GM21367 (cell line): ENCODE measurements around the gene EEF1AKMT3.
"Not testable (repeated sequence)": the region's sequence is repeated elsewhere in the genome, so short reads cannot be mapped to it uniquely, and the experiment has no call there.

Source experiments
- ATAC-seq: cut with Tn5 transposase; IDR thresholded peaks from one replicate; pipeline ENCODE4 v1.9.1; 2021; ENCODE audit not compliant: unreplicated experiment

Gene EEF1AKMT3

GRCh38 chr12:57815177-57816000 lies 43.0 kb downstream of the EEF1AKMT3 start:
- ATAC-seq, result no peak

DNA sequence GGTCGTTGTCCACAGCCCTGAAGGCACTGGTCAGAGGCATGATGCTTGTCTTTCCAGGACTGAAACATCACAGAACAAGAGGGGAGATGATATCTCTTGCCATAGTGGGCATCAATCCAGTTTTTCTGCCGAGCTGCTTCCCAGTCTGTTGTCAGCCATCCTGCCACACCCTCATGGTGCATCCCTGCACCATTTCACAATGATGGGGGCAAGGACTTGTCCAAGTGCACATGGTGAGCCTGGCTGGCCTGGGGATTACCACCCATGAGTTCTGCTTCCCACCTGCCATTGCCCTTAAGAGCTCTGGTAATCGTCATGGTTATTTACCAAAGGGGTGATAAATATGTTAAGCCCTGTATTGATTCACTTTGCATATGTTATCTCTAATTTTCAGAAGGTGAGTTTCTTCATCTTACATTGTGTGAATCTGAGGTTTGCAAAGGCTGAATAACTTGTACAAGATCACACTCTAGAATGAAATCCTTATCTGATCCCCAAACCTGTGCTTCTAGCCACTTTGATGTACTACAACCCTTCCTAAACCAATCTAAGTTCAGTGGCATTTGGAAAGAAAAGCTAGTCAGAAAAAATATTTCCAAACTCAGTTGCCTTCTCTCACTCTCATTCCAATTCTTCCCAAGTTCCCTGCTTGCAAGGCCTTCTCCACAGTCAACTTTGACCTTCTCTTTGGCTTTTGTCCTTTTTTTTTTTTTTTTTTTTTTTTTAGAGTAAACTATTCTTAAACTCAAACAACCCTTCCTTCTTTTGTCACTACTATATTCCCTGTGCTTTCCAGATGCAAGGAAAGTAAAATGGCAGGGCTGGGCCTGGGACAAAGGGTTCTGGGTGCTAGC lies 43.8 kb downstream of the EEF1AKMT3 start:
- ATAC-seq, result no peak

DNA sequence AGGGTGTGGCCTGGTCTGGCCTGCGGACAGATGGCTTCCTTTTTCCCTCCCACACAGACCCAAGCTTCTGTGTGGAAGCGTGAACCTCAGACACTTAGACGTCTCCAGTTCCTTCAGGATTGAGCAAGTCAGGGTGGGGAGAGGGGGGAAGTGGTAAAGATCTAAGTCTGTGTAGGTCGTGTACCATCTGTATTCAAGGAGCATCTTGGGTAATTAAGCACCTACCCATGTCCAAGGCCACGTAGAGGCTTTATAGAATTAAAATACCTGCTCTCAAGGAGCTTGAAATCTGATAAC lies 44.4 kb downstream of the EEF1AKMT3 start:
- no peak for ATAC-seq

GRCh38 chr12:57817261-57817989 lies 45.0 kb downstream of the EEF1AKMT3 start:
- ATAC-seq, result no peak

DNA sequence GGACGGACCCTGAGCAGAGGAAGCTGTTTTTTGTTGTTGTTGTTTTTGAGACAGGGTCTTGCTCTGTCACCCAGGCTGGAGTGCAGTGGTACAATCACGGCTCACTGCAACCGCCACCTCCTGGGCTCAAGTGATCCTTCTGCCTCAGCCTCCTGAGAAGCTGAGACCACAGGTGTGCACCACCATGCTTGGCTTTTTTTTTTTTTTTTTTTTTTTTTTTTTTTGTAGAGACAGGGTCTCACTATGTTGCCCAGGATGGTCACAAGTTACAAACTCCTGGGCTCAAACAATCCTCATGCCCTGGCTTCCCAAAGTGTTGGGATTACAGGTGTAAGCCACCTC lies 45.5 kb downstream of the EEF1AKMT3 start:
- not testable (repeated sequence) for ATAC-seq

DNA sequence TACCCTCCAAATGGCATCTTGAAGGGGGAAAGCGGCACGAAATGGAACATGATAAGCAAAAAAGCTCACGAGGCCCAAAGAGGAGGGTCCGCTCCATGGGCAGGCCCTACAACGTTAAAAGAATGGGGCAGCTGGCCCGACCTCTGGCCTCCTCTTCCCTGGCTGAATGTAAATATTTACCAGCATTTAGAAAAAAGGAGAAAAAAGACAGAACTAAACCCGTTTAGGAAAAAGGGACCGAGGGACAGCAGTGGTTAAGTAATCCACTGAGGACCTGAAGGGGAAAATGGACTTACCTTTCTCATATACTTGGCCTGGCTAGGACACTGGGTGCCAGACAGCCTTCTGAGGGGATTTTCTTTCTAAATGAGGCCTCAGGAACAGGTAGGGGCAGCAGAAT lies 47.7 kb downstream of the EEF1AKMT3 start:
- not testable (repeated sequence) for ATAC-seq

DNA sequence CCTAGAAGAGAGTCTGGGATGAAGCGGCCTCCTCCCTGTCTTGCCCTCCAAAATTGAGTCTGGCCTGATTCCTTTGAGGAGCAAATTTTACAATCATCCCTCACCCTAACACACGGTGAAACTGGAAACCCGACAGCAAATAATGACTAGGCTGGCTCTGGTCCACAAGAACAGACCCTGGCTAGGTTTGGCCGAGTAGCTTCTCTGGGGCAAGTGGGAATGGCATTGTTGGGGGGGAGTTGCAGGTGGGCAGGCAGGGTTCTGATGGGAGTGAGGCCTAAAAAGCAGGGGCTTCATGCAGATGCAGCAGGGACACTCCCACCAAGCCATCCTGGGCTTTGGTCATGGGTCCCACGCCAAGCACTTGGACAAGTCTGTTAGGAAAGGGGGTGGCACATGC lies 48.6 kb downstream of the EEF1AKMT3 start:
- not testable (repeated sequence) for ATAC-seq

DNA sequence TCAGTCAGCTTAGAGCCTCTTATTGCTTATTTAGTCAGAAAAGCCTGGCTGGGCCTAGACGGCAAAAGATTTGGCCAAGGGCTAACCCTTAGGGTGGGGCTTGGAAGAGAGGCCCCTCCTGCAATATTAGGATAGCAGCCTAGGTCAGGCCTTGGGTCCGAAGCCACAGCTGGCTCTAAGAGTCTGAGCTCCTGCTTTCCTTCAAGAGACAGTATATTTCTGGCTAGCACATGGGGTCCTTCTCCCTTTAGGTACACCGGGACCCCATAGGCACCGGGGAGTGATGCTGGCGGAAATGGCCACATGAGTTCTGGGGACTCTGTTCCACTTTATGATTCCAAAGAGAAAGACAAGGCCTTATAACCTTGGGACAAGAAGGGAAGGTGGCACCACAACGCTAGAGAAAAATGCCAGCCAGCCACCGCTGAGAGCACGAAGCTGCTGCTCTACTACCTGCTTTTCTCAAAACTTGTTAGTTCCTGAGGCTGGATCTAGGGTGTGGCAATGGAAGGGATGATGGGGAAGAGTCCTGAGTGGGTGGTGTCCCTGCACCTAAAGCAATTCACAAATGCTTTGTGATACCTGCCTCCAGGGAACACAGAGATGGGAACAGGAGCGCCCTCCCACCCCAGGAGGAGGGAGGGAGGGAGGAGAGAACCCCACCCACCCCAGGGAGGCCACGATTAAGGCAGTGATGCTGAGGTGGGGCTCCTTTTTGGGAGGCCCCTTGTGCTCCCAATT lies 49.2 kb downstream of the EEF1AKMT3 start:
- no peak for ATAC-seq

GRCh38 chr12:57822392-57823130 lies 50.1 kb downstream of the EEF1AKMT3 start:
- ATAC-seq, result no peak

DNA sequence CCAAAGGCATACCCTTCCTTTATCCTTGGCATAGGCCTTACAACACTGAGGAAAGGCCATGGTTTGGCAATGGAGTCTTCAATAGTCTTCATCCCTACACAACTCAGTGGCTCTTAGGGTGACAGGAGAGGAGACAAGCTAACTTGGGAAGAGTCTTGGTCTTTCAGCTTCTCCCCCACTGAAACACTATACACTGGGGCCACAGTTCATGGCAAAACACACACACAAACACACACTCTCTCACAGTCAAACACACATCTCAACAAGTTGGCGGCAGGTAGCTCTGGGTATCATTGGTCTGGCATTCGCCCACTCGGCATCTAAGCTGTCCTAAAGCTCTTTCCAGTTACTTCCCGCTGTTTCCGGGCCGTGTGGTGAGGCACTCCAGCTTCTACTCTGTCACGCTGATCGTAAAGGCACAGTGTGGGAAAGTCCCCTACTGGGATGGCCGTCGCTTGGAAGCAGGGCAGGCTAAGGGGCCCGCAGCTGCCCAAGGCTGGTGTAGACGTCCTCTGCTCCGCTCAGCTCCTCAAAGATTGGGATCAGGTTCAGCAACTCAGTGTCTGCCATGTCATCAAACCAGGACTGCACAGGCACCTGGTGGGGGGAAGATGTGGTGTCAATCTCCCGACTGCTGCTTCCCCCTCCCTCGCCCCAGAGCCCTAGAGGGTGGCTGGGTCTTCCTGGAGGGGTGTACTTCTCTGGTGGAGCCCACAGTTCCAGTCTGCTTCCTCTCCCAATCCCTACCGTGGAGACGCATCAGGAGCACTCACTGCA lies 50.9 kb downstream of the EEF1AKMT3 start:
- ATAC-seq, result no peak

- ATAC-seq, result no peak
These were observed 51.7 kb downstream of the EEF1AKMT3 start for GRCh38 chr12:57823908-57824640.

DNA sequence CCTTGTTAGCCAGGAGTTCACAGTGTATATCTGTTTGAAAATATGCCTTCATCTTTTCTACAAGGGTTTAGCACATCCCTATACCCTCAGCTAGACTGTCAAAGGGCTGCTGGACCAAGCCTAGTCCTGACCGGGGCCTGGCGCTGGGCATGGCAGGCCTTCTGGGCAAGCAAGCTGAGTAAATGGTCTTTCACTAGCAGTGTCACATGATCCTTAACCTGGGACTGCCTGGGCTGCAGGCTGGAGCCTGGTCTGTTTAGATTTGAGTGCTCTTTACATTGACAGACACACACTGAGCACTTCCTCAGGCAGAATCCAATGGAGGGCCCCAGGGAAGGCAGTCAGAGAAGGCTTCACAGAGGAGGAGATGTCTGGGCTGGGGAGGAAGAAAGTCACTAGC lies 53.0 kb downstream of the EEF1AKMT3 start:
- no peak for ATAC-seq

DNA sequence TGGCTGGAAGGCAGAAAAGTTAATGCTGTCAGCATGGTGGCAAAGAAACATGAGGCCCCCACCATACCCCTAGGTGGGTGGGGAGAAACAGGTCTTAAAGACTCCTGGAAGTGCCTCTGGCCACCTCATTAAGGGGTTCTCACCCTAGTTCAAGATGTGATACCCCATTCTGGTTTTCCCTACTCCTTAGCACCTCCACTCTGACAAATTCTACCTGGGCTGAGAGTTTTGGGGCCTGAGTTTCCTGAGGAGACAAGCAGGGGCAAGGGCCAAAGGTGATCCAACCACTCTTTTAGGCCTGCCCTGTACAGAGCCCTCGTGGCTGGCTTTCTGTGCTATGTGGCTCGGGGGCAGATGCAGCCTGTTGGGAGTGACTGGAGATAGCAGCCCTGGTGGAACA lies 54.0 kb downstream of the EEF1AKMT3 start:
- no peak for ATAC-seq

- ATAC-seq, result no peak
These were observed 54.6 kb downstream of the EEF1AKMT3 start for GRCh38 chr12:57826966-57827365.

GRCh38 chr12:57829025-57829777 lies 56.8 kb downstream of the EEF1AKMT3 start:
- no peak for ATAC-seq

GRCh38 chr12:57830393-57830792 lies 58.0 kb downstream of the EEF1AKMT3 start:
- ATAC-seq, result no peak
